ENCODE results near the gene ARL10. TPM values are rescaled to one million over a fixed set of nuclear protein-coding genes. Genes with fewer than 3 reads are reported as not detected.

The ARL10 gene, protein sequence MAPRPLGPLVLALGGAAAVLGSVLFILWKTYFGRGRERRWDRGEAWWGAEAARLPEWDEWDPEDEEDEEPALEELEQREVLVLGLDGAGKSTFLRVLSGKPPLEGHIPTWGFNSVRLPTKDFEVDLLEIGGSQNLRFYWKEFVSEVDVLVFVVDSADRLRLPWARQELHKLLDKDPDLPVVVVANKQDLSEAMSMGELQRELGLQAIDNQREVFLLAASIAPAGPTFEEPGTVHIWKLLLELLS
- total RNA-seq = 13.4 and 17.7 TPM in 2 replicates

DNA sequence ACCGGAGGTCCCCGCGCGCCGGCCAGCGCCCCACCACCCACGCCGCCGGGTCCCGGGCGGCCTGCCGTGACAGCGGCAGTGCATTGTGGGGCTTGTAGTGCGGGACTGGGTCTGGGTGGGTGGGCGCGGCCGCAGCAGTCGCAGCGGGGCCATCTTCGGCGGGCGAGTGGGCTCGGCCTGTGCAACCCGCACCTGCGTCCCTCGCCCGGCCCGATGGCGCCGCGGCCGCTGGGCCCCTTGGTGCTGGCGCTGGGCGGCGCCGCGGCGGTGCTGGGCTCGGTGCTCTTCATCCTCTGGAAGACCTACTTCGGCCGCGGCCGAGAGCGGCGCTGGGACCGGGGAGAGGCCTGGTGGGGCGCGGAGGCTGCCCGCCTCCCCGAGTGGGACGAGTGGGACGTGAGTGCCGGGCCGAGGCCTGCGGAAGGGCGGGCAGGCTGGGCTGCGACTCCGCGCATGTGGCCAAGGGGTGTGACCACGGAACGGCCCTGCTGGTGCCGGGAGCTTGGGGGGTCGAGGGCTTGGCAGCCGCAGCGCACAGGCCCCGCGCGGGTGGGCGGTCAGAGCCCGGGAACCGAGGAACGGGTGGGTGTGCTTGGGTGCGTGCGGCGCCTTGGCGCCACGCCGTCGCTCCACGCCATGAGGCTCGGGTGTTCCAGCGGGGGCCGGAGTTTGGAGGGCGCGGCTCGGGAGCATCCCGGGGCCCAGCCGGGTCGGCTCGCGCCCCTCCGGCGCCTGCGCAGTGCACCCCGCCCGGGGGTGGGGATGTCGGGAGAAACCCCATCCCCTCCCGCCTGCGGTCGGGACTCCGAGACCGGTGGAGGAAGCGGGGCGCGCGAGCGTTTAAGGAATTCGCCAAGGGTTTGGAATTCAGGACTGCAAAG, at the start of gene ARL10:
Gene ARL10, plus strand, starts transcription at position 137 of the 881 bp plus-strand sequence. Its CDS starts 77 bp downstream, at position 214.
- peak; percentile 52 for DNase-seq (ENCODE audit: low read depth)
- TF ChIP-seq, protein P1, sequence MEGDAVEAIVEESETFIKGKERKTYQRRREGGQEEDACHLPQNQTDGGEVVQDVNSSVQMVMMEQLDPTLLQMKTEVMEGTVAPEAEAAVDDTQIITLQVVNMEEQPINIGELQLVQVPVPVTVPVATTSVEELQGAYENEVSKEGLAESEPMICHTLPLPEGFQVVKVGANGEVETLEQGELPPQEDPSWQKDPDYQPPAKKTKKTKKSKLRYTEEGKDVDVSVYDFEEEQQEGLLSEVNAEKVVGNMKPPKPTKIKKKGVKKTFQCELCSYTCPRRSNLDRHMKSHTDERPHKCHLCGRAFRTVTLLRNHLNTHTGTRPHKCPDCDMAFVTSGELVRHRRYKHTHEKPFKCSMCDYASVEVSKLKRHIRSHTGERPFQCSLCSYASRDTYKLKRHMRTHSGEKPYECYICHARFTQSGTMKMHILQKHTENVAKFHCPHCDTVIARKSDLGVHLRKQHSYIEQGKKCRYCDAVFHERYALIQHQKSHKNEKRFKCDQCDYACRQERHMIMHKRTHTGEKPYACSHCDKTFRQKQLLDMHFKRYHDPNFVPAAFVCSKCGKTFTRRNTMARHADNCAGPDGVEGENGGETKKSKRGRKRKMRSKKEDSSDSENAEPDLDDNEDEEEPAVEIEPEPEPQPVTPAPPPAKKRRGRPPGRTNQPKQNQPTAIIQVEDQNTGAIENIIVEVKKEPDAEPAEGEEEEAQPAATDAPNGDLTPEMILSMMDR (IDR thresholded peaks at IDR 0.05; ENCODE audit: insufficient read depth, low read depth, low read length) = no peak
- peak within 1 kb of the TSS; percentile 71 for H3K4me3 ChIP-seq (ENCODE audit: low read depth, low read length)

DNA sequence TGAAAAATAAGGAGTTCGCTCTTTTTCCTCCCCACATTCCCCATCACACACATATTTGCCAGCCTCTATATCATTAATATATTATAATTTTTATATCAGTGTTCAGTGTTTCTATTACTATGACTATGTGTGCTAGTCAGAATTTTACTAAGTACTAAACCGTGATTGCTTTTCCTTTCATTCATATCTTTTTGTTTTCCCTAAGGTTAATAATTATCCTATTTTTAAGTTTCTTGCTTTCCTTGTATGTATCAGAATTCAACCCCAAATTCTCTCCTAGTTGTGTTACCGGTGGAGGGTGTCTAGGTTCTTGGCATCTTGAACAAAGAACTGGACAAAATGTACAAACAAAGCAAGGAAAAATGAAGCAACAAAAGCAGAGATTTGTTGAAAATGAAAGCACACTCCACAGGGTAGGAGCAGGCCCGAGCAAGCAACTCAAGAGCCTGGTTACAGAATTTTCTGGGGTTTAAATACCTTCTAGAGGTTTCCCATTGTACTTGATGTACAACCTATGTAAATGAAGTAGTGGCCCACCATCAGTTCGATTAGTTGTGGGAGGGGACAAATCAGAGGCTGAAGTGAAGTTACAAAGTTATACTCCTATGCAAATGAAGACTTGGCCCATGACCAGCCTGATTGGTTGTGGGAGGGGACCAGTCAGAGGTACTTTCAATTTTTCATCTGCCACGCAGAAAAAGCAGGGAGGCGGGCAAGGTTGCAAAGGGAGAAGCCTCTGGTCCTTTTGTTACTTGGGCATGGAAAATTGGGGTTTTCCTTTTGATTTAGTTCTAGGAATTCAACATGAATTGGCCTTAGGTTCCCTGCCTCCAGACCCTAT, 47.5 kb upstream of the ARL10 start:
- TF ChIP-seq, protein P1 (IDR thresholded peaks at IDR 0.05; ENCODE audit: insufficient read depth, low read depth, low read length) = no peak
- no peak for DNase-seq (ENCODE audit: low read depth)

DNA sequence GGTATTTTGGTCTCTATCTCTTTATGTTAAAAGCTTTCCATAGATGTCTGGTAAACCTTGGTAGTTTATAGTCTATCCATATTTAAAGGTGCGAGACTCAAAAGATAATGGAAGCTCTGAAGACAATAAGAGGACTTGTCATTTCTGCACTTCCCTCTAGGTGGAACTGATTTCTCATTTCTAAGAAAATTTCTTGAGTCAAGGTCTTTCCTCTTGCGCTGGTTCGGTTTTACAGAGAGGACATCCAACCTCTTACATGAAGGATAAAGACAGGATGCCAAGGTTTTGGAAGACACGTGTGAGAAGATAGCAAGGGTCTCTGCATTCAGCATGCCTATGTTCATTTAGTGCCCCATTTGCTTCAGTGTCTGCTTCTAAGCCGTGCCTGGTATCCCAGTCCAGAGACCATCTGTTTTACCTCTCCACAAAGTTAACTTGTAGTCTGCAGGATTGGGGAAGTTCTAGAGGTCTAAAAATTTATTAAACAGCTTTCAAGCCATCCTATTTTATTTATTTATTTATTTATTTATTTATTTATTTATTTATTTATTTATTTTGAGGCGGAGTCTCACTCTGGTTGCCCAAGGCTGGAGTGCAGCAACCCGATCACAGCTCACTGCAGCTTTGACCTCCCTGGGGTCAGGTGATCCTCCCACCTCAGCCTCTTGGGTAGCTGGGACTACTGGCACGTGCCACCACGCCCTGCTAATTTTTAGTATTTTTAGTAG, 45.3 kb upstream of the ARL10 start:
- no peak for DNase-seq (ENCODE audit: low read depth)
- H3K4me3 ChIP-seq (ENCODE audit: low read depth, low read length) = no peak overlapping the region
- TF ChIP-seq, protein P1 (IDR thresholded peaks at IDR 0.05; ENCODE audit: insufficient read depth, low read depth, low read length) = peak; percentile 26

More for the DNA sequence above, 47.5 kb upstream of the ARL10 start:
- no peak overlapping the region for H3K4me3 ChIP-seq (ENCODE audit: low read depth, low read length)

DNA sequence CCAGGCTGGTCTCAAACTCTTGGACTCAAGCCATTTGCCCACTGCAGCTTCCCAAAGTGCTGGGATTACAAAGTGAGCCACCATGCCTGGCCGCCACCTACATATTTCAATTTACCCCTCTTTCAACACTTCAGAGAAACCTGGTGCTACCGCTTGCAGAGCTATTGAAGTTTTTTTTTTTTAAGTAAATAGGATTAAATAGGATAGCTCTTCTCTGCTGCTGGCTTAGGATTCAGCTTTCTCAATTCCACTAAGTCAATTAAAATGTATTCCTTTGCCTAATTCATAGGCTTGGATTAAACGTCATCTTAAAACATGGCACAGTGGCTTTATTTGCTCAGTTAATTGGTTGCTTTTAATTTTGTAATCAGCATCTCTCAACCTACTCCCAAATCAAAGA, 44.7 kb upstream of the ARL10 start:
- TF ChIP-seq, protein P1 (IDR thresholded peaks at IDR 0.05; ENCODE audit: insufficient read depth, low read depth, low read length) = no peak
- no peak for DNase-seq (ENCODE audit: low read depth)
- H3K4me3 ChIP-seq (ENCODE audit: low read depth, low read length) = no peak overlapping the region

DNA sequence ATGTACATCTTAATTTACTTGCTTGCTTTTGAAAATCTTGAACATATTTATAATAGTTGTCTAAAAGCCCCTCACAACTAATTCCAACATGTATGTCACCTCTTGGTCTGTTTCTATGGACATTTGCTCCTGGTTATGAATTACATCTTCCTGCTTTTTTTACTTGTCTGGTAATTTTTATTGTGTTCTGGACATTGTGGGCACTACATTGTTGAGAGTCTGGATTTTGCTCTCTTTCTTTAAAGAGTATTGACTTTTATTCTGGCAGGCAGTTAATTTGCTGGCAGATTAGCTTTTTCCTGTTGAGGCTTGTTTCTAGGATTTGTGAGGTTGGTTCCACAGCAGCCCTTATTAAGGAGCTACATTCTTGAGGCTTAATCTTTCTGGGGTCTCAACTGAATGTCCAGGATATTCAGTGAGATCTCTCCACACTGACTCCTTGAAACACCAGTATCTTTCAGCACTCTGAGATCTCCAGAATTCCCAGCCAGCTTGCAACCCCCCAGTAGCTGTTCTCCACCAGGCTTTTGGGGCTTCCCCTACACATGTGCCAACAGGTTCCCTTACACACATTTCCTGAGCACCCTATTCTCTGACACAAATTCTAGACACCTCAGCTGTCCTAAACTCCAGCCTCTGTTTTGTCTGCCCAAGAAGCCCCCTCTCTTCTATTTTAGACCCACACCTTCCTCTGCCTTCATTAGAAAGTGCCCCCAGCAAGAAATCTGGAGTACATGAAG, 31.1 kb upstream of the ARL10 start:
- no peak for DNase-seq (ENCODE audit: low read depth)
- TF ChIP-seq, protein P1 (IDR thresholded peaks at IDR 0.05; ENCODE audit: insufficient read depth, low read depth, low read length) = no peak

More for the DNA sequence above, 31.1 kb upstream of the ARL10 start:
- no peak overlapping the region for H3K4me3 ChIP-seq (ENCODE audit: low read depth, low read length)
